ENCODE measurements around the gene DNAH6.

GRCh38 chr2:84838434-84839145 is 322.3 kb downstream of the DNAH6 start:
- TF ChIP-seq, protein P1, sequence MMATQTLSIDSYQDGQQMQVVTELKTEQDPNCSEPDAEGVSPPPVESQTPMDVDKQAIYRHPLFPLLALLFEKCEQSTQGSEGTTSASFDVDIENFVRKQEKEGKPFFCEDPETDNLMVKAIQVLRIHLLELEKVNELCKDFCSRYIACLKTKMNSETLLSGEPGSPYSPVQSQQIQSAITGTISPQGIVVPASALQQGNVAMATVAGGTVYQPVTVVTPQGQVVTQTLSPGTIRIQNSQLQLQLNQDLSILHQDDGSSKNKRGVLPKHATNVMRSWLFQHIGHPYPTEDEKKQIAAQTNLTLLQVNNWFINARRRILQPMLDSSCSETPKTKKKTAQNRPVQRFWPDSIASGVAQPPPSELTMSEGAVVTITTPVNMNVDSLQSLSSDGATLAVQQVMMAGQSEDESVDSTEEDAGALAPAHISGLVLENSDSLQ (IDR thresholded peaks at IDR 0.05): no peak
- TF ChIP-seq SUZ12 (IDR thresholded peaks at IDR 0.05) (no peak), FOXK2 (IDR thresholded peaks at IDR 0.05) (no peak), SP1 (IDR thresholded peaks at IDR 0.05) (no peak), FOXM1 (IDR thresholded peaks at IDR 0.05; ENCODE audit: borderline replicate concordance) (no peak), FOXA1 (IDR thresholded peaks at IDR 0.05) (no peak), ELF4 (IDR thresholded peaks at IDR 0.05) (no peak), CTBP1 (IDR thresholded peaks at IDR 0.05; ENCODE audit: borderline replicate concordance) (no peak), ARNT (IDR thresholded peaks at IDR 0.05) (no peak), BHLHE40 (IDR thresholded peaks at IDR 0.05; ENCODE audit: borderline replicate concordance) (no peak)

Measured in HEK293T (cell line).